OCI-LY1 (cell line): Measurements from ENCODE around the gene GDF10.

Source experiments
- H2AFZ ChIP-seq: fragments of 200-600 bp; sonication (generic), shearing (Covaris generic); 2 replicates; pipeline ENCODE4 v1.6.0; 2014; ENCODE audit warnings: antibody characterized with exemption, mild to moderate bottlenecking, low read length
- H3F3A ChIP-seq: fragments of 200-600 bp; sonication (generic), shearing (Covaris generic); 2 replicates; pipeline ENCODE4 v1.6.0; 2014; ENCODE audit warnings: mild to moderate bottlenecking, antibody characterized with exemption, low read length, moderate library complexity; ENCODE audit not compliant: insufficient read depth
- H3K27ac ChIP-seq: fragments of 200-600 bp; sonication (generic); 2 replicates; pipeline ENCODE4 v1.5.1; 2014; ENCODE audit warnings: low read length, mixed run types, mild to moderate bottlenecking, low read depth; ENCODE audit not compliant: poor library complexity, severe bottlenecking
- H3K27me3 ChIP-seq: fragments of 200-600 bp; sonication (generic); 2 replicates; pipeline ENCODE4 v1.6.0; 2014; ENCODE audit warnings: antibody characterized with exemption, mild to moderate bottlenecking, low read length, moderate library complexity; ENCODE audit not compliant: insufficient read depth
- H3K36me3 ChIP-seq: fragments of 200-600 bp; sonication (generic); 2 replicates; pipeline ENCODE4 v1.6.1; 2014; ENCODE audit warnings: mild to moderate bottlenecking, antibody characterized with exemption, low read length, moderate library complexity, mixed read lengths; ENCODE audit not compliant: insufficient read depth
- H3K4me1 ChIP-seq: fragments of 200-600 bp; sonication (generic); 2 replicates; pipeline ENCODE4 v1.5.1; 2014; ENCODE audit warnings: mild to moderate bottlenecking, low read length, moderate library complexity; ENCODE audit not compliant: insufficient read depth, severe bottlenecking
- H3K4me2 ChIP-seq: fragments of 200-600 bp; sonication (generic), shearing (Covaris generic); 2 replicates; pipeline ENCODE4 v1.6.1; 2014; ENCODE audit warnings: low read length
- H3K4me3 ChIP-seq: fragments of 200-600 bp; sonication (generic); 2 replicates; pipeline ENCODE4 v1.5.1; 2014; ENCODE audit warnings: low read length, low read depth, mild to moderate bottlenecking, mixed read lengths; ENCODE audit not compliant: poor library complexity, severe bottlenecking
- H3K79me2 ChIP-seq: fragments of 200-600 bp; shearing (Covaris generic); 2 replicates; pipeline ENCODE4 v1.6.1; 2016; ENCODE audit warnings: mixed run types, low read length, mixed read lengths; ENCODE audit not compliant: insufficient read depth
- H3K9ac ChIP-seq: fragments of 200-600 bp; sonication (generic), shearing (Covaris generic); 2 replicates; pipeline ENCODE4 v1.6.1; 2014; ENCODE audit warnings: mild to moderate bottlenecking, low read length, mixed read lengths
- H3K9me2 ChIP-seq: fragments of 200-600 bp; sonication (generic), shearing (Covaris generic); 2 replicates; pipeline ENCODE4 v1.6.1; 2014; ENCODE audit warnings: low read depth, mild to moderate bottlenecking, low read length, mixed read lengths
- H3K9me3 ChIP-seq: fragments of 200-600 bp; shearing (Covaris generic); 2 replicates; pipeline ENCODE4 v1.6.1; 2014; ENCODE audit warnings: low read length, mixed read lengths
- H4K20me1 ChIP-seq: fragments of 200-600 bp; sonication (generic), shearing (Covaris generic); 2 replicates; pipeline ENCODE4 v1.6.0; 2016; ENCODE audit warnings: mild to moderate bottlenecking, low read length; ENCODE audit not compliant: insufficient read depth
- CTCF ChIP-seq: fragments of 200-600 bp; sonication (generic), shearing (Covaris generic); IDR thresholded peaks from 2 replicates; pipeline ENCODE4 v1.5.1; 2017; ENCODE audit warnings: mild to moderate bottlenecking, antibody characterized with exemption, low read length, moderate library complexity, mixed read lengths
- EZH2 ChIP-seq: fragments of 200-600 bp; sonication (generic), shearing (Covaris generic); IDR thresholded peaks from 2 replicates; pipeline ENCODE4 v1.8.0; 2017; ENCODE audit warnings: borderline replicate concordance, mixed run types, mild to moderate bottlenecking, antibody characterized with exemption, low read length, moderate library complexity, mixed read lengths

GDF10 gene

GRCh38 chr10:47325303-47326291 is 25.6 kb downstream of the GDF10 start:
- TF ChIP-seq CTCF: no peak
- no peak for TF ChIP-seq EZH2
- no peaks in the 10 kb centered on the region for H3K9me3 ChIP-seq
- H3F3A ChIP-seq: no peaks in the 10 kb centered on the region
- H3K36me3 ChIP-seq: no peaks in the 10 kb centered on the region
- no peak overlapping the region for H3K9ac ChIP-seq
- no peaks in the 10 kb centered on the region for H3K9me2 ChIP-seq
- H2AFZ ChIP-seq: no peak overlapping the region
- H3K4me1 ChIP-seq: no peaks in the 10 kb centered on the region
- H4K20me1 ChIP-seq: no peaks in the 10 kb centered on the region
- H3K79me2 ChIP-seq: no peaks in the 10 kb centered on the region
- H3K27me3 ChIP-seq: no peaks in the 10 kb centered on the region
- H3K27ac ChIP-seq: no peak overlapping the region
- no peak overlapping the region for H3K4me2 ChIP-seq
- H3K4me3 ChIP-seq: no peak overlapping the region

GRCh38 chr10:47326306-47326926 is 26.4 kb downstream of the GDF10 start:
- Histone ChIP-seq H3K9ac (no peak overlapping the region), H3K9me3 (no peaks in the 10 kb centered on the region), H2AFZ (no peak overlapping the region), H3K27me3 (no peaks in the 10 kb centered on the region), H3K27ac (no peak overlapping the region), H3K9me2 (no peaks in the 10 kb centered on the region), H3K4me3 (no peak overlapping the region), H4K20me1 (no peaks in the 10 kb centered on the region), H3K79me2 (no peaks in the 10 kb centered on the region), H3K36me3 (no peaks in the 10 kb centered on the region), H3K4me2 (no peak overlapping the region), H3F3A (no peaks in the 10 kb centered on the region), H3K4me1 (no peaks in the 10 kb centered on the region)
- TF ChIP-seq CTCF: no peak
- no peak for TF ChIP-seq EZH2

GRCh38 chr10:47326927-47327330 is 26.9 kb downstream of the GDF10 start:
- no peaks in the 10 kb centered on the region for H3K9me3 ChIP-seq
- H3K36me3 ChIP-seq: no peaks in the 10 kb centered on the region
- H3K79me2 ChIP-seq: no peaks in the 10 kb centered on the region
- H2AFZ ChIP-seq: no peak overlapping the region
- no peak overlapping the region for H3K9ac ChIP-seq
- H3K9me2 ChIP-seq: no peaks in the 10 kb centered on the region
- H3F3A ChIP-seq: no peaks in the 10 kb centered on the region
- no peak overlapping the region for H3K4me3 ChIP-seq
- TF ChIP-seq EZH2: no peak
- TF ChIP-seq CTCF: no peak
- no peak overlapping the region for H3K4me2 ChIP-seq
- H3K4me1 ChIP-seq: no peaks in the 10 kb centered on the region
- no peaks in the 10 kb centered on the region for H3K27me3 ChIP-seq
- no peak overlapping the region for H3K27ac ChIP-seq
- no peaks in the 10 kb centered on the region for H4K20me1 ChIP-seq
